Right atrium auricular region (tissue), 2 donors: ENCODE results near the gene ATP6V1G2. TPM values are rescaled to one million over a fixed set of nuclear protein-coding genes. Genes with fewer than 3 reads are reported as not detected.

ENCODE experiments used
- DNase-seq: peaks from one replicate; pipeline ENCODE4 v3.0.0-alpha.2; 2019; ENCODE audit warnings: low spot score
- H3K27ac ChIP-seq, 2 donors: fragments of 200-600 bp; sonication (generic); 1 replicate in 1 of 2; 2 replicates in 1 of 2; pipeline ENCODE4 v1.5.1; 2016 to 2019
- H3K27me3 ChIP-seq, 2 donors: fragments of 200-600 bp; sonication (generic); one replicate each; pipeline versions ENCODE4 v1.5.1 to v1.6.0; 2017 to 2019
- H3K36me3 ChIP-seq: fragments of 200-600 bp; sonication (generic); one replicate; pipeline ENCODE4 v1.5.1; 2016
- H3K4me1 ChIP-seq, 2 donors: fragments of 200-600 bp; sonication (generic); one replicate each; pipeline versions ENCODE4 v1.5.1 to v1.6.0; 2017 to 2019
- H3K4me3 ChIP-seq, 2 donors: fragments of 200-600 bp; sonication (generic); 1 replicate in 1 of 2; 2 replicates in 1 of 2; pipeline ENCODE4 v1.5.1; 2017 to 2019; ENCODE audit warnings: mild to moderate bottlenecking in 1 of 2, moderate library complexity in 1 of 2
- H3K9me3 ChIP-seq, 2 donors: fragments of 200-600 bp; sonication (generic); one replicate each; pipeline ENCODE4 v1.5.1; 2019
- total RNA-seq, 2 donors: library from RNA; depleted of rRNA; stranded (reverse); fragments of >200 nt; gene quantifications; one replicate each; pipeline ENCODE4 v1.1.0, GENCODE V29; 2016
- TF ChIP-seq, protein P1 (sequence below), 2 donors: fragments of 200-600 bp; sonication (generic); IDR thresholded peaks; one replicate each; pipeline ENCODE4 v1.5.1; 2019; ENCODE audit warnings: antibody characterized with exemption in 2 of 2

The ATP6V1G2 gene
- total RNA-seq, 2 donors from 2014 or later: 1.2 to 6.0 TPM

DNA sequence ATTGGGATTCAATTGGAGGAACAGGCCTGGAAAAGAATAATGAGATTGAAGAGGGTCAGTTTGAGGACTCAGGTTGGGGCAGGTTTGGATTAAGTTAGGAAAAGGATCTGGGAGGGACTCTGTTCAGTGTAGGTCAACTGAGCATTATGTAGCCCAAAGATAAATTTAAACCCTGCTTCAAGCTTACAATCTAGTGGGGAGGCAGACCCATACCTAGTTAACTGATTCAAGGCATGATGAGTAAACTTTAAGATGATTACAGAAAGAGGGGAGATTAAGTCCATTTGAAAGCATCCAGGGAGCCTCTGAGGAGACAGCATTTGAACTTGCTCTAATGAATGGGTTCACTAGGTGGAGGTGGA, 14.3 kb upstream of the ATP6V1G2 start:
- Histone ChIP-seq H3K27me3 (no peaks in the 10 kb centered on the region), H3K9me3 (no peaks in the 10 kb centered on the region), H3K36me3 (peaks cover 36% of the 10 kb centered on the region), H3K4me1 (peaks cover 0 to 39% of the 10 kb centered on the region in 2 donors), H3K4me3 (no peak overlapping the region), H3K27ac (peak overlapping the region; percentile 53 to 54)
- DNase-seq: no peak
- TF ChIP-seq, protein P1, sequence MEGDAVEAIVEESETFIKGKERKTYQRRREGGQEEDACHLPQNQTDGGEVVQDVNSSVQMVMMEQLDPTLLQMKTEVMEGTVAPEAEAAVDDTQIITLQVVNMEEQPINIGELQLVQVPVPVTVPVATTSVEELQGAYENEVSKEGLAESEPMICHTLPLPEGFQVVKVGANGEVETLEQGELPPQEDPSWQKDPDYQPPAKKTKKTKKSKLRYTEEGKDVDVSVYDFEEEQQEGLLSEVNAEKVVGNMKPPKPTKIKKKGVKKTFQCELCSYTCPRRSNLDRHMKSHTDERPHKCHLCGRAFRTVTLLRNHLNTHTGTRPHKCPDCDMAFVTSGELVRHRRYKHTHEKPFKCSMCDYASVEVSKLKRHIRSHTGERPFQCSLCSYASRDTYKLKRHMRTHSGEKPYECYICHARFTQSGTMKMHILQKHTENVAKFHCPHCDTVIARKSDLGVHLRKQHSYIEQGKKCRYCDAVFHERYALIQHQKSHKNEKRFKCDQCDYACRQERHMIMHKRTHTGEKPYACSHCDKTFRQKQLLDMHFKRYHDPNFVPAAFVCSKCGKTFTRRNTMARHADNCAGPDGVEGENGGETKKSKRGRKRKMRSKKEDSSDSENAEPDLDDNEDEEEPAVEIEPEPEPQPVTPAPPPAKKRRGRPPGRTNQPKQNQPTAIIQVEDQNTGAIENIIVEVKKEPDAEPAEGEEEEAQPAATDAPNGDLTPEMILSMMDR (IDR thresholded peaks at IDR 0.05): no peak

GRCh38 chr6:31559958-31560696, 13.7 kb upstream of the ATP6V1G2 start:
- Histone ChIP-seq H3K4me3 (no peak overlapping the region), H3K27me3 (no peaks in the 10 kb centered on the region), H3K9me3 (no peaks in the 10 kb centered on the region), H3K36me3 (peaks cover 36% of the 10 kb centered on the region), H3K4me1 (peaks cover 0 to 39% of the 10 kb centered on the region in 2 donors), H3K27ac (peak overlapping the region; percentile 53 to 54)
- DNase-seq: peak; percentile 74
- TF ChIP-seq, protein P1 (IDR thresholded peaks at IDR 0.05): no peak

DNA sequence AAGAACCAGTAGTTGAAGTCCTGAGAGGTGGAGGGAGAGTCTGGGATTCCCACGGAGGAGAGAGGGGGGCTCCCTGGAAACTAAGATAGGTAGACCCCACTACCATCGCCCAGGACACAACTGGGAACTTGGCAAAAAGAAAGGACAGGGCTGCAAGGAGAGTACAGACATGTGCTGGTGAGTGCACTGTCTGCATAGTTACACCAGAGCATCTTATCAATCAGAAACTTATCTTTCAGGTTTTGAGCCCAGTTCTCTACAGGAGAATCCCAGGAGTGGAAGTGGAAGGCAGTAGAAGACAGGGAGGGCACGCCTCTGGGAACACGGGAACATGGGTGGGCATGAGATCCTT, 13.2 kb upstream of the ATP6V1G2 start:
- H3K27me3 ChIP-seq: no peaks in the 10 kb centered on the region
- H3K4me1 ChIP-seq: peaks cover 0 to 39% of the 10 kb centered on the region in 2 donors
- H3K9me3 ChIP-seq: no peaks in the 10 kb centered on the region
- no peak for DNase-seq
- no peak overlapping the region for H3K4me3 ChIP-seq
- H3K36me3 ChIP-seq: peaks cover 36% of the 10 kb centered on the region
- TF ChIP-seq, protein P1 (IDR thresholded peaks at IDR 0.05): no peak
- peak overlapping the region; percentile 53 to 54 for H3K27ac ChIP-seq

DNA sequence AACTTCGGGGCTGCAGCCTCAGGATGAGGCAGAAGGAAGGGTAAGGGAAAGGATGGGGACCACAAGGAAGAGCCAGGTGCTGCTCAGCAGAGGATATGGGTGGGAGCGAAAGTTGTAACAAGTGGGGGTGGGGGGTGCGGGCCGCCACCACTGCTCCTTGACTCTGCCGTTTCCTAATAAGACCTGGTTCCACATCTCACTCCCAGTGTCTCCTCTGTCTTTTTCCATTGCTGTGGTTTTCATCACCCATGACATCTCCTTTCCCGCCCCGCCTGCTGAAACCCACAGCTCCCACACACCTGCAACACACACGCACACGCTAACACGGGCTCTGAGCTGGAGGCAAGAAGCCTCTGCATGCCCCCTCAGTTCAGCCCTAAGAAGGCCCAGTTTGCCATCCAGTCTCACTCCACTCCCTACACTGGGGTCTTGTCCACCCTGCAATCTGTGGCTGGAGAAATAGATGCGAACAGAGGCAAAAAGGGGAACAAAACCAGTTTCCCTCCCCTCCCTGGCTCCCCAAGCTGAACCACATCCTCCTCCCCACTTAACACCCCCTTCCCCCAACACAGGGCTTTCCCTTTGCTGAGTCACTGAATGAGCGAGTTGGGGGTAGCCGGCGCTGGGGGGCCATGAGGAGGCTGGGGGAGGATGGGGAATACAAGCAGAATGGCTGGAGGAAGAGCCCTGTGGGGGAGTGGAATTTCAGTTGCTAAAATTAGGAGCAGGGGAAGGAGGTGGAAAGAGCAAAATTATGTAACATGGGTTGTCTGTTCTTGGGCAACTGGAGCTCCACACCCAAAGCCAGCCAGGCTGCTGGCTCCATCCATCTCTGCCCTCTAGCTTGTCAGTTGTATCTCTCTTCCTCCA, 12.5 kb upstream of the ATP6V1G2 start:
- peaks cover 36% of the 10 kb centered on the region for H3K36me3 ChIP-seq
- no peak overlapping the region for H3K4me3 ChIP-seq
- H3K27me3 ChIP-seq: no peaks in the 10 kb centered on the region
- peak overlapping the region; percentile 53 to 54 for H3K27ac ChIP-seq
- no peaks in the 10 kb centered on the region for H3K9me3 ChIP-seq
- no peak for DNase-seq
- TF ChIP-seq, protein P1 (IDR thresholded peaks at IDR 0.05): no peak
- H3K4me1 ChIP-seq: peaks cover 0 to 39% of the 10 kb centered on the region in 2 donors

GRCh38 chr6:31558318-31558625, 11.9 kb upstream of the ATP6V1G2 start:
- Histone ChIP-seq H3K36me3 (peaks cover 39% of the 10 kb centered on the region), H3K27ac (peak overlapping the region; percentile 19 to 53), H3K27me3 (no peaks in the 10 kb centered on the region), H3K4me3 (no peak overlapping the region), H3K4me1 (peaks cover 0 to 39% of the 10 kb centered on the region in 2 donors), H3K9me3 (no peaks in the 10 kb centered on the region)
- DNase-seq: no peak
- TF ChIP-seq, protein P1 (IDR thresholded peaks at IDR 0.05): no peak
